Upper lobe of left lung (tissue), 6 donors: ENCODE data around the gene GRXCR1. TPM values are rescaled to one million over a fixed set of nuclear protein-coding genes. Genes with fewer than 3 reads are reported as not detected.

ENCODE experiments used
- ATAC-seq, 2 donors: fragments of 200-7000 bp; cut with Tn5 transposase; one replicate each; pipeline ENCODE4 v1.9.1; 2022; ENCODE audit warnings: mild to moderate bottlenecking in 2 of 2, moderate library complexity in 2 of 2; ENCODE audit not compliant: low FRiP score in 2 of 2
- DNase-seq, 2 donors: peaks; one replicate each; pipeline ENCODE4 v3.0.0-alpha.2; 2019 to 2020
- H3K27ac ChIP-seq, 4 donors: fragments of 200-600 bp; sonication (generic); one replicate each; pipeline ENCODE4 v1.5.1; 2016 to 2019
- H3K27me3 ChIP-seq, 4 donors: fragments of 200-600 bp; sonication (generic); one replicate each; pipeline ENCODE4 v1.5.1; 2017 to 2019
- H3K36me3 ChIP-seq, 4 donors: fragments of 200-600 bp; sonication (generic); one replicate each; pipeline ENCODE4 v1.5.1; 2016 to 2019
- H3K4me1 ChIP-seq, 4 donors: fragments of 200-600 bp; sonication (generic); one replicate each; pipeline ENCODE4 v1.5.1; 2018 to 2019
- H3K4me3 ChIP-seq, 4 donors: fragments of 200-600 bp; sonication (generic); one replicate each; pipeline ENCODE4 v1.5.1; 2017 to 2019; ENCODE audit warnings: mild to moderate bottlenecking in 2 of 4, moderate library complexity in 1 of 4
- H3K9me3 ChIP-seq, 4 donors: fragments of 200-600 bp; sonication (generic); one replicate each; pipeline ENCODE4 v1.5.1; 2018 to 2019
- CTCF ChIP-seq, 6 experiments: fragments of 450-650 bp in 4 of 6; fragments of 200-600 bp in 2 of 6; sonication (generic) in 2 of 6; IDR thresholded peaks; one replicate each; pipeline ENCODE4 v1.5.1; 2016 to 2019; ENCODE audit warnings: antibody characterized with exemption in 6 of 6
- EP300 ChIP-seq, 4 donors: sonication (generic); formaldehyde crosslinking; IDR thresholded peaks; one replicate each; pipeline ENCODE4 v1.5.1; 2017; ENCODE audit warnings: antibody characterized with exemption in 4 of 4, control low read depth in 2 of 4
- POLR2A ChIP-seq, 4 donors: fragments of 450-650 bp; IDR thresholded peaks; one replicate each; pipeline ENCODE4 v1.5.1; 2016 to 2017; ENCODE audit warnings: antibody characterized with exemption in 4 of 4, mild to moderate bottlenecking in 2 of 4
- POLR2AphosphoS5 ChIP-seq, 2 donors: sonication (generic); formaldehyde crosslinking; IDR thresholded peaks; one replicate each; pipeline ENCODE4 v1.5.1; 2017; ENCODE audit warnings: antibody characterized with exemption in 2 of 2
- WGBS, 2 donors: methylation state at CpG; one replicate each; pipeline ENCODE4 v1.1.5; 2017 to 2018; 5-methylcytosine and 5-hydroxymethylcytosine counted together
- small RNA-seq, 4 donors: library from RNA; depleted of rRNA; stranded (forward); fragments of <200 nt; gene quantifications; one replicate each; pipeline ENCODE3, GENCODE V24; 2016
- total RNA-seq, 6 donors: library from RNA; depleted of rRNA in 4 of 6; stranded (reverse); fragments of >200 nt in 4 of 6; gene quantifications; one replicate each; pipeline versions ENCODE4 v1.1.0 to v1.2.1, GENCODE V29; 2016 to 2021
- donor health status: DM: no; HTN: no; CAD: no; lungs with moderate emphysema.
- donor health status: DM: no; HTN: yes; CAD: no; lungs with severe emphysema.

GRXCR1 gene
- total RNA-seq, 6 donors from 2014 or later: not detected

- DNase-seq (no peak), ATAC-seq (no peak)
- Histone ChIP-seq H3K27ac (no peak overlapping the region), H3K4me1 (no peaks in the 10 kb centered on the region), H3K36me3 (no peaks in the 10 kb centered on the region), H3K4me3 (no peak overlapping the region), H3K27me3 (no peaks in the 10 kb centered on the region), H3K9me3 (no peaks in the 10 kb centered on the region)
- 62 to 71% methylated on average over 6 of the region's 6 CpGs for WGBS, 2 donors
- no peak for TF ChIP-seq POLR2A (IDR thresholded peaks at IDR 0.05)
- no peak for TF ChIP-seq POLR2AphosphoS5 (IDR thresholded peaks at IDR 0.05)
- TF ChIP-seq EP300 (IDR thresholded peaks at IDR 0.05): no peak
- no peak for TF ChIP-seq CTCF (IDR thresholded peaks at IDR 0.05)
Observed at GRCh38 chr4:43071069-43071468, 178.6 kb downstream of the GRXCR1 start.

Small RNA genes within 50 kb of the gene (small RNA-seq; reads per million reads assigned to genes)
- 0 reads per million in 4 donors for gene RN7SKP82

Other genes starting within 250 kb of the GRXCR1 start
- 100 to 1,000 TPM in 4 of 6 donors, 10 to 100 TPM in 2; 39.5 to 264 (median 144) TPM for gene ATP8A1, start 235.6 kb upstream of the GRXCR1 start, total RNA-seq